Peyer's patch (tissue), 4 donors: ENCODE measurements around the gene PRPF18. TPM values are rescaled to one million over a fixed set of nuclear protein-coding genes. Genes with fewer than 3 reads are reported as not detected.

Experiments used
- DNase-seq, 3 donors: peaks; one replicate each; pipeline ENCODE4 v3.0.0-alpha.2; 2017 to 2019
- H3K27ac ChIP-seq, 4 donors: fragments of 200-600 bp; sonication (generic); one replicate each; pipeline ENCODE4 v1.5.1; 2016 to 2019
- H3K27me3 ChIP-seq, 2 donors: fragments of 200-600 bp; sonication (generic); one replicate each; pipeline ENCODE4 v1.5.1; 2019
- H3K36me3 ChIP-seq, 3 donors: fragments of 200-600 bp; sonication (generic); one replicate each; pipeline ENCODE4 v1.5.1; 2016 to 2019
- H3K4me1 ChIP-seq, 4 donors: fragments of 200-600 bp; sonication (generic); one replicate each; pipeline ENCODE4 v1.5.1; 2016 to 2019
- H3K4me3 ChIP-seq, 4 donors: fragments of 200-600 bp; sonication (generic); 1 replicate in 3 of 4; 2 replicates in 1 of 4; pipeline ENCODE4 v1.5.1; 2016 to 2019; ENCODE audit warnings: mild to moderate bottlenecking in 1 of 4
- H3K9me3 ChIP-seq, 4 donors: fragments of 200-600 bp; sonication (generic); one replicate each; pipeline ENCODE4 v1.5.1; 2016 to 2019; ENCODE audit warnings: mild to moderate bottlenecking in 1 of 4
- POLR2A ChIP-seq, 2 donors: fragments of 450-650 bp; IDR thresholded peaks; one replicate each; pipeline ENCODE4 v1.5.1; 2017; ENCODE audit warnings: antibody characterized with exemption in 2 of 2, mild to moderate bottlenecking in 2 of 2, moderate library complexity in 2 of 2
- total RNA-seq, 4 donors: library from RNA; depleted of rRNA; stranded (reverse); fragments of >200 nt; gene quantifications; one replicate each; pipeline ENCODE4 v1.1.0, GENCODE V29; 2016
- TF ChIP-seq, protein P1 (sequence below), 6 experiments: fragments of 450-650 bp in 4 of 6; fragments of 200-600 bp in 2 of 6; sonication (generic) in 1 of 6; IDR thresholded peaks; one replicate each; pipeline ENCODE4 v1.5.1; 2017 to 2019; ENCODE audit warnings: antibody characterized with exemption in 6 of 6, mild to moderate bottlenecking in 3 of 6, moderate library complexity in 1 of 6

PRPF18 gene
- total RNA-seq, 4 donors from 2014 or later, result 39.9 to 175 (median 49.6) TPM

GRCh38 chr10:13656337-13657100 is 69.8 kb downstream of the PRPF18 start:
- no peaks in the 10 kb centered on the region for H3K27me3 ChIP-seq
- TF ChIP-seq POLR2A (IDR thresholded peaks at IDR 0.05), result no peak
- TF ChIP-seq, protein P1, sequence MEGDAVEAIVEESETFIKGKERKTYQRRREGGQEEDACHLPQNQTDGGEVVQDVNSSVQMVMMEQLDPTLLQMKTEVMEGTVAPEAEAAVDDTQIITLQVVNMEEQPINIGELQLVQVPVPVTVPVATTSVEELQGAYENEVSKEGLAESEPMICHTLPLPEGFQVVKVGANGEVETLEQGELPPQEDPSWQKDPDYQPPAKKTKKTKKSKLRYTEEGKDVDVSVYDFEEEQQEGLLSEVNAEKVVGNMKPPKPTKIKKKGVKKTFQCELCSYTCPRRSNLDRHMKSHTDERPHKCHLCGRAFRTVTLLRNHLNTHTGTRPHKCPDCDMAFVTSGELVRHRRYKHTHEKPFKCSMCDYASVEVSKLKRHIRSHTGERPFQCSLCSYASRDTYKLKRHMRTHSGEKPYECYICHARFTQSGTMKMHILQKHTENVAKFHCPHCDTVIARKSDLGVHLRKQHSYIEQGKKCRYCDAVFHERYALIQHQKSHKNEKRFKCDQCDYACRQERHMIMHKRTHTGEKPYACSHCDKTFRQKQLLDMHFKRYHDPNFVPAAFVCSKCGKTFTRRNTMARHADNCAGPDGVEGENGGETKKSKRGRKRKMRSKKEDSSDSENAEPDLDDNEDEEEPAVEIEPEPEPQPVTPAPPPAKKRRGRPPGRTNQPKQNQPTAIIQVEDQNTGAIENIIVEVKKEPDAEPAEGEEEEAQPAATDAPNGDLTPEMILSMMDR (IDR thresholded peaks at IDR 0.05), result no peak
- no peaks in the 10 kb centered on the region for H3K9me3 ChIP-seq
- DNase-seq, result no peak
- H3K27ac ChIP-seq, result no peak overlapping the region
- H3K4me1 ChIP-seq, result peaks cover 0 to 15% (median 0%) of the 10 kb centered on the region in 4 donors
- H3K36me3 ChIP-seq, result peaks cover 0 to 34% (median 0%) of the 10 kb centered on the region in 3 donors
- no peak overlapping the region for H3K4me3 ChIP-seq

DNA sequence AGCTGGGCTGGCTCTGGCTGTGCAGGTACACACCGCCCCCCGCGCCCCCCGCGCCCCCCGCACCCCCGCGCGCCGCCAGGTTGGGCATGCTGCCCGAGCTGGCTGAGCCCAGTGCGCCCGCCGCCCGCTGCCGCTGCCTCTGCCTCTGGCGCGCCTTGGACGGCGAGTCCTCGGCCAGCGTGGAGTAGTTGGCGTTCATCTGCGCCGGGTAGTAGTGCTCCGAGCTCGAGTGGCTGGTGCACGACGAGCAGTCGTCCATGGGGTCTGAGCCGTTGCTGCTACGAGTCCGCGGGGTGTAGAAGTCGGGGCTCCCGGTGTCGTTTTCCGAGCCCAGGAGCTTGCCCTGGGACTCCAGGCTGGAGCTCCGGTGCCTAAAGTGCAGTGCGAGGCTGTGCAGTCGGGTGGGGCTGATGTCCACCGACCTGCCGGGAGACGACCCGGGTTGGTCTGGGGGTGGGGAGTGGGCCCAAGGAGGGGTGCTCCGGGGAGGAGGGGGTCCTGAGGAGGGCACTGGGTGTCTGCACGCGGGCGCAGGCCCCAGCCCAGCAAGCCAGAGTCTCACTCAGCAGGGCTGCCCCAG is 70.4 kb downstream of the PRPF18 start:
- H3K27me3 ChIP-seq, result no peaks in the 10 kb centered on the region
- no peak for DNase-seq
- no peak overlapping the region for H3K27ac ChIP-seq
- peaks cover 0 to 34% (median 0%) of the 10 kb centered on the region in 3 donors for H3K36me3 ChIP-seq
- no peaks in the 10 kb centered on the region for H3K9me3 ChIP-seq
- no peak for TF ChIP-seq POLR2A (IDR thresholded peaks at IDR 0.05)
- TF ChIP-seq, protein P1 (IDR thresholded peaks at IDR 0.05), result no peak
- peaks cover 0 to 15% (median 0%) of the 10 kb centered on the region in 4 donors for H3K4me1 ChIP-seq
- H3K4me3 ChIP-seq, result no peak overlapping the region

DNA sequence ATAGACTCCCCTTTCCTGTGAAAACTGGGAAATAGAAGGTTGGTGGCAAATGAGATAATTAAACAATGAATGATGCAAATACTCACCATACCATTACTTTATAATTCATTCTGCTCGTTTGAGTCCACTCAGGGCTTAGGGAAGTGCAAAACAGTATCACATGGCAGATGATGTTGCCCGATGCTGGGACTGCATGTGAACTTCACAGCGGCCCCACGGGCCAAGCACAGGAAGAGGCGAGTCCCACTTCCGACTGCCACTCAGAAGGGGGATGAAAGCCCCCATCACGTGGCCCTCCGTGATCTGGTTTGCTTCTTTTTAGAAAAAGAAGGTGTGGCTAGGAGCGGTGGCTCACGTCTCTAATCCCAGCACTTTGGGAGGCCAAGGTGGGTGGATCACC is 71.5 kb downstream of the PRPF18 start:
- Histone ChIP-seq H3K36me3 (peaks cover 0 to 30% (median 0%) of the 10 kb centered on the region in 3 donors), H3K27me3 (no peaks in the 10 kb centered on the region), H3K9me3 (no peaks in the 10 kb centered on the region), H3K4me1 (peaks cover 0 to 15% (median 0%) of the 10 kb centered on the region in 4 donors), H3K27ac (no peak overlapping the region), H3K4me3 (no peak overlapping the region)
- DNase-seq, result no peak
- TF ChIP-seq, protein P1 (IDR thresholded peaks at IDR 0.05), result no peak
- TF ChIP-seq POLR2A (IDR thresholded peaks at IDR 0.05), result no peak

DNA sequence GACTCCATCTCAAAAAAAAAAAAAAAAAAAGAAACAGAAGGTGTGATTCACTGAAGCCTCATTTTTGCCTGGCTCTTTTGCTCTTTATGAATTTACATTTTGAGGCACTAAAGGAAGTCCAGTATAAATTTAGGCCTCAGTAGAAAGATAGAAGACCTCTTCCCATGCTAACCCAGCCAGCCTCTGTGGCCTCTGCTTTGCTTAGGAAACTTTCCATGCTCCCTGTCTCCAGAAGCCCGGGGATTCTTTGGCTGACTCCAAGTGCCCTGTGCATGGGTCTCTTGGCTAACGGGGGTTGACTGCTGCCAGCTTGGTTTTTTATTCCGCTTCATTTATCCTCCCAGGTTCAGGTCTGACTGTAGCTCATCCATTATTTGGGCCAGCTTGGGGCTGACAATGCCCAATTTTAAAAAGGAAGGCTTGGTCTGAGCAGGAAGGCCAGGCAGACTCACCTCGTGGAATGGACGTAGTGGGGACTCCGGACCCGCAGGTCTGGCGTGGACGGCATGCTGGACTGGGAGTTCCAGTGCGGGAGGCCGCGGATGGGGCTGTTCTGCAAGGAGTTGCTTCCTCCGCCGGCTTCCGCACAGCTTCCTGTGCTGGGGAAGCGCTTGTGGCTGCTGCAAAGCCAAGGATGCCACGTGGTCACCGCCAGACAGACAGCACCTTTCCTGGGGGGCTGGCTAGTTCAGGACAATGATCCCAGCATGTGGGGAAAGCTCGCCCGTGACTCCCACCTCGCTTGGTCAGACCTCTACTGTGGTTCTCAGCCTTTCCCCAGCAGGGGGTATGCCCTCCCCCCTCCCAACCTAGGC is 72.3 kb downstream of the PRPF18 start:
- TF ChIP-seq POLR2A (IDR thresholded peaks at IDR 0.05), result no peak
- TF ChIP-seq, protein P1 (IDR thresholded peaks at IDR 0.05), result no peak
- H3K9me3 ChIP-seq, result no peaks in the 10 kb centered on the region
- H3K4me1 ChIP-seq, result peaks cover 0 to 15% (median 0%) of the 10 kb centered on the region in 4 donors
- peaks cover 0 to 28% (median 0%) of the 10 kb centered on the region in 3 donors for H3K36me3 ChIP-seq
- H3K4me3 ChIP-seq, result no peak overlapping the region
- DNase-seq, result no peak
- peak overlapping the region in 1 of 4 donors; percentile 18 for H3K27ac ChIP-seq
- no peaks in the 10 kb centered on the region for H3K27me3 ChIP-seq

GRCh38 chr10:13659887-13660550 is 73.3 kb downstream of the PRPF18 start:
- peaks cover 0 to 15% (median 0%) of the 10 kb centered on the region in 4 donors for H3K4me1 ChIP-seq
- no peak for TF ChIP-seq POLR2A (IDR thresholded peaks at IDR 0.05)
- TF ChIP-seq, protein P1 (IDR thresholded peaks at IDR 0.05), result peak; percentile 63 to 87 (median 84)
- H3K27ac ChIP-seq, result peak overlapping the region in 2 of 4 donors; percentile 15 to 18
- DNase-seq, result peak; percentile 40 to 75 (median 69)
- H3K4me3 ChIP-seq, result no peak overlapping the region
- no peaks in the 10 kb centered on the region for H3K27me3 ChIP-seq
- no peaks in the 10 kb centered on the region for H3K9me3 ChIP-seq
- H3K36me3 ChIP-seq, result peaks cover 0 to 21% (median 0%) of the 10 kb centered on the region in 3 donors
